IMR-90 (cell line): ENCODE results near the gene DAPK1. TPM values are rescaled to one million over a fixed set of nuclear protein-coding genes. Genes with fewer than 3 reads are reported as not detected.

Experiments used
- ATAC-seq: fragments of 200-7000 bp; cut with Tn5 transposase; 2 replicates; pipeline ENCODE4 v1.9.1; 2020; ENCODE audit warnings: low read depth, mild to moderate bottlenecking, moderate library complexity
- BruUV-seq: library from RNA; stranded (reverse); fragments of 400-500 nt; replicated peaks from 2 replicates; lab custom pipeline; 2021; lab: Mats Ljungman, UMichigan
- CTCF ChIA-PET: fragments of 300-600 bp; formaldehyde crosslinking; extraction: SDS; loops from one replicate; lab custom pipeline; 2021; ENCODE audit warnings: antibody characterized with exemption; lab: Yijun Ruan, JAX
- POLR2A ChIA-PET: fragments of 300-600 bp; sonication (Branson Sonifier 250); formaldehyde crosslinking; loops from one replicate; lab custom pipeline; 2022; ENCODE audit warnings: antibody characterized with exemption; ENCODE audit not compliant: unreplicated experiment; lab: Charles Lee
- DNase-seq: peaks from one replicate; pipeline ENCODE4 v3.0.0; 2013
- H2AFZ ChIP-seq: replicated peaks from 2 replicates; pipeline ENCODE3; 2013; ENCODE audit warnings: low read length, mild to moderate bottlenecking; ENCODE audit not compliant: poor library complexity
- H2AK5ac ChIP-seq: 2 replicates; pipeline ENCODE4 v1.6.1; 2013; ENCODE audit warnings: low read depth, low read length, inconsistent platforms
- H2AK9ac ChIP-seq: replicated peaks from 2 replicates; pipeline ENCODE3; 2013; ENCODE audit warnings: mild to moderate bottlenecking, low read depth, low read length, moderate library complexity; ENCODE audit not compliant: poor library complexity
- H2BK120ac ChIP-seq: 2 replicates; pipeline ENCODE4 v1.6.1; 2013; ENCODE audit warnings: low read depth, low read length, inconsistent platforms
- H2BK15ac ChIP-seq: 3 replicates; pipeline ENCODE4 v1.6.1; 2013; ENCODE audit warnings: low read depth, low read length, inconsistent platforms
- H2BK20ac ChIP-seq: 2 replicates; pipeline ENCODE4 v1.6.1; 2013; ENCODE audit warnings: low read depth, mild to moderate bottlenecking, inconsistent platforms, low read length, moderate library complexity
- H2BK5ac ChIP-seq: 2 replicates; pipeline ENCODE4 v1.6.1; 2013; ENCODE audit warnings: mild to moderate bottlenecking, low read depth, low read length, inconsistent platforms; ENCODE audit not compliant: poor library complexity, severe bottlenecking
- H3K14ac ChIP-seq: replicated peaks from 2 replicates; pipeline ENCODE4 v1.6.1; 2013; ENCODE audit warnings: low read depth, low read length, inconsistent platforms
- H3K18ac ChIP-seq: 2 replicates; pipeline ENCODE4 v1.6.1; 2013; ENCODE audit warnings: low read depth, low read length, control low read depth
- H3K23ac ChIP-seq: 2 replicates; pipeline ENCODE4 v1.6.1; 2013; ENCODE audit warnings: low read depth, low read length, inconsistent platforms
- H3K27ac ChIP-seq: 2 replicates; pipeline ENCODE4 v1.5.1; 2013; ENCODE audit warnings: mild to moderate bottlenecking, control low read depth, low read length; ENCODE audit not compliant: insufficient read depth
- H3K27me3 ChIP-seq: 2 replicates; pipeline ENCODE4 v1.6.1; 2013; ENCODE audit warnings: low read length; ENCODE audit not compliant: control insufficient read depth, insufficient read depth
- H3K36me3 ChIP-seq: 2 replicates; pipeline ENCODE4 v1.6.1; 2013; ENCODE audit warnings: low read length, mixed read lengths; ENCODE audit not compliant: control insufficient read depth, insufficient read depth
- H3K4ac ChIP-seq: 2 replicates; pipeline ENCODE4 v1.6.1; 2013; ENCODE audit warnings: low read depth, low read length, inconsistent platforms
- H3K4me1 ChIP-seq: 2 replicates; pipeline ENCODE4 v1.6.1; 2013; ENCODE audit warnings: low read length, mixed read lengths; ENCODE audit not compliant: control insufficient read depth, insufficient read depth
- H3K4me2 ChIP-seq: 2 replicates; pipeline ENCODE4 v1.6.1; 2013; ENCODE audit warnings: low read depth, mild to moderate bottlenecking, control low read depth, low read length, moderate library complexity
- H3K4me3 ChIP-seq: 2 replicates; pipeline ENCODE4 v1.5.1; 2013; ENCODE audit warnings: low read depth, mild to moderate bottlenecking, control low read depth, low read length, moderate library complexity; ENCODE audit not compliant: insufficient read depth
- H3K56ac ChIP-seq: 2 replicates; pipeline ENCODE4 v1.6.1; 2013; ENCODE audit warnings: low read length, inconsistent platforms; ENCODE audit not compliant: insufficient read depth; ENCODE audit errors: extremely low read depth
- H3K79me1 ChIP-seq, 2 experiments: 2 replicates each; pipeline ENCODE4 v1.6.1; 2013; ENCODE audit warnings: low read length in 2 of 2, inconsistent platforms in 1 of 2, low read depth in 1 of 2
- H3K9ac ChIP-seq: 2 replicates; pipeline ENCODE4 v1.6.1; 2013; ENCODE audit warnings: low read depth, low read length, control low read depth
- H3K9me1 ChIP-seq: 2 replicates; pipeline ENCODE4 v1.6.1; 2013; ENCODE audit warnings: low read length, inconsistent platforms; ENCODE audit not compliant: insufficient read depth
- H3K9me3 ChIP-seq: 2 replicates; pipeline ENCODE4 v1.6.1; 2013; ENCODE audit warnings: low read length; ENCODE audit not compliant: control insufficient read depth, insufficient read depth
- H4K20me1 ChIP-seq: 2 replicates; pipeline ENCODE4 v1.6.1; 2013; ENCODE audit warnings: low read length, inconsistent platforms; ENCODE audit not compliant: insufficient read depth
- H4K5ac ChIP-seq: 2 replicates; pipeline ENCODE4 v1.6.1; 2013; ENCODE audit warnings: mild to moderate bottlenecking, low read depth, low read length, control low read depth
- H4K8ac ChIP-seq, 2 experiments: 2 replicates each; pipeline ENCODE4 v1.6.1; 2013; ENCODE audit warnings: low read depth in 2 of 2, low read length in 2 of 2, control low read depth in 1 of 2, inconsistent platforms in 1 of 2
- H4K91ac ChIP-seq: 2 replicates; pipeline ENCODE4 v1.6.1; 2013; ENCODE audit warnings: low read depth, low read length, inconsistent platforms; ENCODE audit not compliant: insufficient read depth
- BHLHE40 ChIP-seq: fragments of 150-350 bp; IDR thresholded peaks from 2 replicates; pipeline ENCODE4 v1.6.1; 2016; ENCODE audit warnings: mild to moderate bottlenecking, low read depth, low read length
- CEBPB ChIP-seq: IDR thresholded peaks from 2 replicates; pipeline ENCODE4 v1.6.1; 2012; ENCODE audit warnings: low read depth, low read length, improper control_type of control experiment
- CHD1 ChIP-seq: IDR thresholded peaks from 2 replicates; pipeline ENCODE4 v1.6.1; 2012; ENCODE audit warnings: low read depth, low read length, improper control_type of control experiment
- CTCF ChIP-seq: conservative IDR thresholded peaks from 2 replicates; pipeline ENCODE4 v1.5.1; 2012; ENCODE audit warnings: mild to moderate bottlenecking, low read depth, low read length, improper control_type of control experiment
- ELK1 ChIP-seq: fragments of 150-350 bp; IDR thresholded peaks from 2 replicates; pipeline ENCODE4 v1.6.1; 2016; ENCODE audit warnings: low read depth, mild to moderate bottlenecking, low read length, moderate library complexity, borderline replicate concordance
- FOS ChIP-seq: fragments of 150-350 bp; IDR thresholded peaks from 2 replicates; pipeline ENCODE4 v1.6.1; 2016; ENCODE audit warnings: low read depth, low read length
- MAFK ChIP-seq: IDR thresholded peaks from 2 replicates; pipeline ENCODE4 v1.6.1; 2012; ENCODE audit warnings: low read depth, low read length, improper control_type of control experiment
- MAZ ChIP-seq: IDR thresholded peaks from 2 replicates; pipeline ENCODE4 v1.6.1; 2012; ENCODE audit warnings: low read depth, mild to moderate bottlenecking, low read length, improper control_type of control experiment, moderate library complexity, borderline replicate concordance
- MXI1 ChIP-seq: IDR thresholded peaks from 2 replicates; pipeline ENCODE4 v1.6.1; 2012; ENCODE audit warnings: low read depth, mild to moderate bottlenecking, low read length, moderate library complexity, borderline replicate concordance
- NFE2L2 ChIP-seq: fragments of 150-350 bp; IDR thresholded peaks from 2 replicates; pipeline ENCODE4 v1.6.1; 2016; ENCODE audit warnings: low read depth, mild to moderate bottlenecking, low read length
- POLR2A ChIP-seq: IDR thresholded peaks from 2 replicates; pipeline ENCODE4 v1.6.1; 2012; ENCODE audit warnings: mild to moderate bottlenecking, low read depth, low read length
- RAD21 ChIP-seq: IDR thresholded peaks from 2 replicates; pipeline ENCODE4 v1.6.1; 2012; ENCODE audit warnings: low read length, improper control_type of control experiment
- RCOR1 ChIP-seq: IDR thresholded peaks from 2 replicates; pipeline ENCODE4 v1.6.1; 2012; ENCODE audit warnings: mild to moderate bottlenecking, low read length, improper control_type of control experiment; ENCODE audit not compliant: insufficient replicate concordance
- RFX5 ChIP-seq: IDR thresholded peaks from 2 replicates; pipeline ENCODE4 v1.8.0; 2012; ENCODE audit warnings: low read depth, mild to moderate bottlenecking, low read length, moderate library complexity
- SMC3 ChIP-seq: fragments of 150-350 bp; IDR thresholded peaks from 2 replicates; pipeline ENCODE4 v1.6.1; 2016; ENCODE audit warnings: low read depth, mild to moderate bottlenecking, antibody characterized with exemption, low read length, moderate library complexity
- USF2 ChIP-seq: fragments of 150-350 bp; IDR thresholded peaks from 2 replicates; pipeline ENCODE4 v1.6.1; 2017; ENCODE audit warnings: mild to moderate bottlenecking, antibody characterized with exemption, low read length, low read depth
- WGBS, 2 experiments: methylation state at CpG; one replicate each; pipeline versions ENCODE4 v1.1.5 to v1.1.7; 2013; ENCODE audit warnings: missing lambda C conversion rate in 2 of 2; ENCODE audit not compliant: insufficient read length in 1 of 2; ENCODE audit errors: extremely low coverage in 2 of 2; 5-methylcytosine and 5-hydroxymethylcytosine counted together
- dilution Hi-C: fragments of 300-500 bp; cut with HindIII; formaldehyde crosslinking; loops from one replicate; pipeline ENCODE4 v1.14.3; 2018; ENCODE audit warnings: low sequenced_read_pairs; ENCODE audit not compliant: unreplicated experiment
- in situ Hi-C: fragments of 300-500 bp; cut with MboI; formaldehyde crosslinking; loops from 3 replicates; pipeline ENCODE4 v1.14.3; 2019; ENCODE audit warnings: low sequenced_read_pairs, inconsistent platforms, mixed read lengths
- intact Hi-C: fragments of 100-400 bp; cut with micrococcal nuclease; formaldehyde crosslinking; loops from 2 replicates; pipeline ENCODE4 v1.10.0; 2022
- polyA plus RNA-seq, 3 experiments: library from polyadenylated mRNA; depleted of rRNA; stranded (reverse); fragments of >200 nt; gene quantifications; 2 replicates each; pipeline ENCODE4 v1.2.3, GENCODE V29; 2012; ENCODE audit warnings: low replicate concordance in 1 of 3
- total RNA-seq: library from RNA; depleted of rRNA; stranded (reverse); fragments of >200 nt; gene quantifications from 2 replicates; pipeline ENCODE4 v1.2.3, GENCODE V29; 2012

The DAPK1 gene
- total and polyA plus RNA-seq, 2 of the 4 experiments (the other 2 are of a cell fraction) = under 0.01 to 0.03 TPM

GRCh38 chr9:87618226-87618625, 120.6 kb downstream of the DAPK1 start:
- no peaks in the 10 kb centered on the region for H3K4me1 ChIP-seq
- H2BK120ac ChIP-seq = no peak overlapping the region
- H2BK5ac ChIP-seq = no peak overlapping the region
- H3K27ac ChIP-seq = no peak overlapping the region
- POLR2A ChIA-PET = no interaction called here
- no peak overlapping the region for H3K56ac ChIP-seq
- TF ChIP-seq RCOR1 (no peak), CHD1 (no peak), USF2 (no peak), NFE2L2 (no peak), MXI1 (no peak), CTCF (no peak), CEBPB (no peak), BHLHE40 (no peak), RFX5 (no peak), MAZ (no peak), ELK1 (no peak), RAD21 (no peak), FOS (no peak), MAFK (no peak), POLR2A (no peak), SMC3 (no peak)
- DNase-seq = no peak
- CTCF ChIA-PET = no interaction called here
- no peak overlapping the region for H2AK9ac ChIP-seq
- ATAC-seq = no peak
- no peak overlapping the region for H4K91ac ChIP-seq
- no peak overlapping the region for H4K5ac ChIP-seq
- H4K20me1 ChIP-seq = no peaks in the 10 kb centered on the region
- H3K14ac ChIP-seq = no peak overlapping the region
- dilution Hi-C loops (no loop called here), intact Hi-C loops (no loop called here), in situ Hi-C loops (no loop called here)
- no peaks in the 10 kb centered on the region for H3K36me3 ChIP-seq
- H2BK20ac ChIP-seq = no peak overlapping the region
- no peak overlapping the region for H4K8ac ChIP-seq
- H3K9ac ChIP-seq = no peak overlapping the region
- H3K18ac ChIP-seq = no peak overlapping the region
- BruUV-seq = no TSS peak
- H2BK15ac ChIP-seq = no peak overlapping the region
- no peak overlapping the region for H3K23ac ChIP-seq
- no peak overlapping the region for H3K4me3 ChIP-seq
- WGBS, 2 experiments = no CpG with 5 or more reads among the region's 2 CpGs
- H3K9me3 ChIP-seq = no peaks in the 10 kb centered on the region
- peaks cover 5% of the 10 kb centered on the region; the same call in 1 of the 2 replicates for H3K27me3 ChIP-seq
- no peak overlapping the region for H2AK5ac ChIP-seq
- H3K79me1 ChIP-seq = no peaks in the 10 kb centered on the region
- H3K4me2 ChIP-seq = no peak overlapping the region
- no peak overlapping the region for H3K4ac ChIP-seq
- no peaks in the 10 kb centered on the region for H3K9me1 ChIP-seq
- H2AFZ ChIP-seq = no peak overlapping the region
